ENCODE data around the gene KCTD7.
"Not testable (repeated sequence)": the region's sequence is repeated elsewhere in the genome, so short reads cannot be mapped to it uniquely, and the experiment has no call there.

The KCTD7 gene

DNA sequence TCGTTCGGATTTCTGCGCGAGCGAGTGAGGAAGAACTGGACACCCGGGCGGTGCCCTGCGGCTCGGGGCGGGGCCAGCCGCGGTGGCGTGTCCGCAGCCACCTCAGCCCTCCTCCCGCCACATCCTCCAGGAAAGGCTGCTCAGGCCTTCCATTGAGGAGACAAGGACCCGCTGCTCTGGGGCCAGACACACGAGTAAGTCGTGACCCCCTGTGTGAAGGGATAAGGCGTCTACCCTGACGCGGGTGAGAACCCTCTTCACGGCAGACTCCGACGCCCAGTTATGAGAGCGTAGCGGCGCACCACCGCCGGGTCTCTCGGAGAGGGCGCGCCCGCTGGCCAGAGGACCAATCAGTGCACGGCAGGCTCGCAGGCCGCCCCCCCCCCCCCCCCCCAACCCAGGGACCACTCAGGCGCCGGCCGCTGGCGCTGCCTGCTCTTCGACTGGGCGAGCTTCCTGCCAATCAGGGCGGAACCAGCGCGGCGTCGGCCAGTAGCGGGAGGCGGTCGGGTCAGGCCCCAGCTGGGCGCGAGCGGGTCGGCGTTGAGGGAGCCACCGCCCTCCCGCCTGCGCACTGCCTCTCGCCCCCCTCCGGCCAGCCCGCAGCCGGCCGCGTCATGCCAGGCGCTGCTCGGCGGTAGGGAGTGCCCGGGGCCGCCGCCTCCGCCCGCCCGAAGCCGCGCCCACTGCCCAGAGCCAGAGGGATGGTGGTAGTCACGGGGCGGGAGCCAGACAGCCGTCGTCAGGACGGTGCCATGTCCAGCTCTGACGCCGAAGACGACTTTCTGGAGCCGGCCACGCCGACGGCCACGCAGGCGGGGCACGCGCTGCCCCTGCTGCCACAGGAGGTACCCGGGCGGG, at the start of gene KCTD7:
TSS of gene KCTD7 (plus strand) at position 521 of the 861 bp plus-strand sequence. CDS start at position 705, 184 bp downstream.
- peak; percentile 95 for DNase-seq

DNA sequence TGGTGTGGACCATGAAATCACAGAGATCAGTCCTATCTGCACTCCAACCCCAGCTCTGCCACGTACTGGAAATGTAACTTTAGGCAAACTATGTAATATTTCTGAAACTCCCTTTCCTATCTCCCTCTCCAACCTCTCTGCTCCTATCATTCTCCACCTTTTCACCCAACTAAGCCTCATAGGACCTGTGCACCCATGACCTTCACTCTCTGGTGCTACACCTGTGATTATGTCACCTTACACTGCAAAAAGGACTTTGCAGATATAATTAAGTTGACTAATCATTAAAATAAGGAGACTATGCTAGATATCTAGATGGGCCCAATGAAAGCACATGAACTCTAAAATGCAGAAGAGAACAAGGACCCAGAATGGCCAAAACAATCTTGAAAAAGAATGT, 48.3 kb upstream of the KCTD7 start:
- not testable (repeated sequence) for DNase-seq

- not testable (repeated sequence) for DNase-seq
Observed at GRCh38 chr7:66582816-66583489, 45.7 kb upstream of the KCTD7 start.

- no peak for DNase-seq
Observed at GRCh38 chr7:66583490-66584110, 45.1 kb upstream of the KCTD7 start.

DNA sequence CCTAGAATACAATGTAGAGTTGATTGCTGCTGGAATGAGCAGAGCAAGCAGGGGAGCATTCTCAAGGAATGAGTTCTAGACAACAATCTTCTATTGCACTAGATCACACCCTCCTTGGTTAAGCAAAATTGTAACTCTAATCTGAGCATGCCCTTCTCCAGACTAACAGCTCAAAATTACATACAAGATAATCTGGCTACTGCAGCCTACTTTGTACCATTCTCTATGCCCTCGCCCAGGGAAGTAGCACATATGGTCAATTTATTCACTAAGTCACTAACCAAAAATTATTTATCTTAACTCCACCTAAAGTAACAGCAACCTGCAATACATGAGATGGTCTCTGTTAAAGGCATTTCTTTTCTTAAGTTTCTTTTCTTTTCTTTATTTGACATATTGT, 42.5 kb upstream of the KCTD7 start:
- no peak for DNase-seq

DNA sequence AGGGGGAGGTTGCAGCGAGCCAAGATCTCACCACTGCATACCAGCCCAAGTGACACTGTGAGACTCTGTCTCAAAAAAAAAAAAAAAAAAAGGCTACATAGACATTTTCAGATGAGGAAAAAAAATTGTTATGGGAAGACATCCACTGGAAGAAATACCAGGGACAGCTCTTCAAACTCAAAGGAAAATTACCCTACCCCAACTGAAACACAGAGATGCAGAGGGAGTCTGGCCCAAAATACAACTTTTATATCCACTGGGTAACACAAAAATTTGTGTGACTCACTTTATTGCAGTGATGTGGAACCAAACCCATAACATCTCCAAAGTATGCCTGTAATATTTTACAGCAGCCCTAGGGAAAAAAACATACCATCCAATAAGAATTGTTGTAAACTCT, 40.5 kb upstream of the KCTD7 start:
- not testable (repeated sequence) for DNase-seq

- not testable (repeated sequence) for DNase-seq
Observed at GRCh38 chr7:66588856-66589570, 39.7 kb upstream of the KCTD7 start.

DNA sequence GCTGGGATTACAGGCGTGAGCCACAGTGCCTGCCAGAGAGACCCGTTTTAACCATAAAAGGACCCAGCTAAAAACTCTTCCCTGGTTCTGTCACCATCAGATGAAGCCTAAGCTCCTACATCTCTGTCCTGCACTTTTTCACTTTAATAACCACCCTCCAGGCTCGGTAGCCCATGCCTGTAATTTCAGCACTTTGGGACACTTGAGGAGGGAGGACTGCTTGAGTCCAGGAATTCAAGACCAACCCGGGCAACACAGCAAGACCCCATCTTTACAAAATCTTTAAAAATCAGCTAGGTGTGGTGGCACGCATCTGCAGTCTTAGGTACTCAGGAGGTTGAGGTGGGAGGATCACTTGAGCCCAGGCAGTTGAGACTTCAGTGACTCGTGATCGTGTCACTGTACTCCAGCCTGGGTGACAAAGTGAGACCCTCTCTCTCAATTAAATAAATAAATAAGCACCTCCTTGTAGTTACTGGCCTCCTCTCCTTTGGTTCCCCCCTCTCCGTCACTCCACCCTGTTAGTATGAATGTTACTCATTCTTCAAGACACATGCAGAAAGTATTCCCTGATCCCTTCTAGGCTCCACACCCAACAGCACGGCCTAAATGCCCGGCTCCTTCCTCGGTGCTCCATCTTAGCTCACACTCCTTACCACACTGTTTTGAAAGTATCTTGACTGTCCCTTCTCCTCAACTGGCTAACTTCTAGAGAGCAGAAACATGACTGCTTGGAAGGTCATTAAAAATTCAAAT, 38.2 kb upstream of the KCTD7 start:
- not testable (repeated sequence) for DNase-seq

- DNase-seq: not testable (repeated sequence)
Observed at GRCh38 chr7:66591058-66591798, 37.5 kb upstream of the KCTD7 start.

DNA sequence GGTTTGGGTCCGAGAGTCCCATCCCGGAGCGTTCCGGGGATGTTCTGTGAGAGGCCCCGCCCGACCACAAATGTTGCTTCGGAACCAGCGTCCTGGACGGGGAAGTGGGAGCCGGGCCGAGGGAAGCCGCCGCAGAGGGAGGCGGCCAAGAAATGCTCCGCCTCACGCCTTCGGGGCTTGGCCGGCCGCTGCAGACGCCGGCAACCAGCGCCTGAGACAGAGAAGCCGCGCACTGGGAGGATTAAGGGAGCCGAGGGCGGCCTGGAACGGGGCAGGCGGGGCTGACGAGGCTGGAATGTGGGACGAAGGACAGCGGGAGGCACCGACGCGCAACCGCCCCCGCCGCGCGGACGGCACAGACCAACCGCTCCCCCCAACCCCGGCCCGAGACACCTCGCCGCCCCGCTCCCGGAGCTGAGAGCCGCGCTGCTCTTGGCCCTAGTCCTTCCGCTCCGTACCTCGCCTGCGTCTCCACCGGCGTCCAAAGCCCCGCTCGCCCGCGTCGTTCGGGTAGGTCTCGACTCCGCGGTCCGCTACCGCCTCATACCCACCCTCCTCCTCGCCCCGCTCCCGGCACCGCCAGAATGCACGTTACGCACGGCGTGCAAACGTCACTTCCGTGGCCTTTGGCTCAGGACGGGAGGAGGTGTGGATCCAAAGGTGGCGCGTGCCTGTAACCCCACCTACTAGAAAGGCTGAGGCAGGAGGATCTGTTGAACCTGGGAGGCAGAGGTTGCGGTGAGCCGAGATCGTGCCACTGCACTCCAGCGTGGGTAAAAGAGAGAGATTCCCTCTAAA, 36.7 kb upstream of the KCTD7 start:
- DNase-seq: peak; percentile 88

- not testable (repeated sequence) for DNase-seq
Observed at GRCh38 chr7:66592597-66593146, 36.0 kb upstream of the KCTD7 start.

GRCh38 chr7:66594082-66594481, 34.6 kb upstream of the KCTD7 start:
- DNase-seq: not testable (repeated sequence)

DNA sequence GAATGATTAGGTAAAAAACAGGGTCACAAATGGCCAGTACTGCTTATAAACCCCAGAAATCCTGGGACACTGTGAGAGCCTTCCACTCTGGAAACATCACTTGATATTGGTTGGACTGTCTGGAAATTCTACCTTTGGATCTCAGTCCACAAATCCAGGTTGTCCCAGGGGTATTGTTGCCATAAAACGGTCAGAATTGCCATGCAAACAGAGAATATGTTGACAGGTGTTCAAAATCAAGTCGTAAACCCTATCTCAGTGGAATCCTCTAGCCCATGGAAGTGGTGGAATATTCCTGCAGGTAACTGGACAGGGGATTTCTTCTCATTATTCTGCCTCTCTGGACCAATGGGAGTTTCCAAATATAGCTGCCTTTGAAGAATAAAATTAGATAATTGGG, 31.2 kb upstream of the KCTD7 start:
- no peak for DNase-seq

DNA sequence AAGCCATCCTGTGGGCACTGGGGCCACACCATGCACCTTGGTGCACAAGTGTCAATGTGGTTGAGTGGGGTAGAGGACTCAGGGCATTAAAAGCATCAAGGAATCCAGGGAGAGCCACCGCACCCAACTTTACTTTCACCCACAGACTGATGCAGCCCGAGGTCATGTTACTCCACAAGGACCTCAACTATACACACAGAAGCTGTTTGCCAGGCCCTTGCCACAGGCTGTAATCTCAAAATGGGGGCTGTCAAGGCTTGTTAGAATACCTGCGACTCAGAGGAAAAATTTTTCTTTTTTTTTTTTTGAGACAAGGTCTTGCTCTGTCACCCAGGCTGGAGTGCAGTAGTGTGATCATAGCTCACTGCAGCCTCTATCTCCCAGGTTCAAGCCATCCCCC, 26.5 kb upstream of the KCTD7 start:
- DNase-seq: no peak

DNA sequence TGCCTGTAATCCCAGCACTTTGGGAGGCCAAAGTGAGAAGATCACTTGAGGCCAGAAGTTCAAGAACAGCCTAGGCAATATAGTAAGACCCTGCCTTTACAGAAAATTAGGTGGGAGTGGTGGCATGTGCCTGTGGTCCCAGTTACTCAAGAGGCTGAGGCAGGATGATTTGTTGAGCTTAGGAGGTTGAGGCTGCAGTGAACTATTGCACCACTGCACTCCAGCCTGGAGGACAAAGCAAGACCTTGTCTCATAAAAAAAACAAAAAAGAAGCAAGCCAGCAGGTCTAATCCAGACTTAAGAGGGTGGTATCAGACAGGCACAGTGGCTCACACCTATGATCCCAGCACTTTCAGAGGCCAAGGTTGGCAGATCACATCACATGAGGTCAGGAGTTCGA, 24.5 kb upstream of the KCTD7 start:
- no peak for DNase-seq

DNA sequence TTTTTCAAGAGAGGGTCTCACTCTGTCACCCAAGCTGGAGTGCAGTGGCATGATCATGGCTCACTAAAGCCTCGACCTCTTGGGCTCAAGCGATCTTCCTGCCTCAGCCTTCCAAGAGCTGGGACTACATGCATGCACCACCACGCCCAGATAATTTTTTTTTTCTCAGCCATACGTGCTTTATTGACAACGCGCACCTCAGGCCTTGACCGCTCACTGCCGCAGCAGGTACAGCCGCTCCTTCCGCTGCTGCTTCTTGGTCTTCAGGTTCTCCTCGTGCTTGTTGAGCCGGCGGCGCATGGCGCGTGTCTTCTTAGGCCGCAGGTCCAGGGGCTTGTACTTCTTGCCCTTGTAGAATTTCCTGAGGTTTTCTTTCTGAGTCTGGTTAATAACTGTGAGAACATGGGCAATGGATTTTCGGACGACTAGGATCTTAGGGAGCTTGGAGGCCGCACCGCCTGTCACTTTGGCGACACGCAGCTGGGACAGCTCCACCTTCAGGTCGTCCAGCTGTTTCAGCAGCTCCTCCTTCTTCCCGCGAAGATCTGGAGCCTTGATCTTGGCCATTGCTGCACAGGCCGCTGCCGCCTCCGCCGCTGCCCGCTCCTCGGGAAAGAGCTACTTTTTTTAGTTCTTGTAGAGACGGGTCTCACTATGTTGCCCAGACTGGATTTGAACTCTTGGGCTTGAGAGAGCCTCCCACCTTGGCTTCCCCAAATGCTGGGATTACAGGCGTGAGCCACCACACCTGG, 22.0 kb upstream of the KCTD7 start:
- DNase-seq: not testable (repeated sequence)

GRCh38 chr7:66609176-66609575, 19.5 kb upstream of the KCTD7 start:
- no peak for DNase-seq

GRCh38 chr7:66614596-66614995, 14.1 kb upstream of the KCTD7 start:
- not testable (repeated sequence) for DNase-seq

- DNase-seq: no peak
Observed at GRCh38 chr7:66615699-66616098, 13.0 kb upstream of the KCTD7 start.

GRCh38 chr7:66617295-66617694, 11.4 kb upstream of the KCTD7 start:
- DNase-seq: no peak

Measured in DMS153 (cell line).